PC-3 (cell line): ENCODE data around the gene AHCYL1. TPM values are rescaled to one million over a fixed set of nuclear protein-coding genes. Genes with fewer than 3 reads are reported as not detected.

Experiments used
- ATAC-seq: fragments of 200-7000 bp; cut with Tn5 transposase; 2 replicates; pipeline ENCODE4 v1.9.1; 2020; ENCODE audit warnings: mild to moderate bottlenecking, moderate library complexity
- BruUV-seq: library from RNA; stranded (reverse); fragments of 400-500 nt; replicated peaks from 2 replicates; lab custom pipeline; 2021; lab: Mats Ljungman, UMichigan
- CTCF ChIA-PET: fragments of 300-600 bp; sonication (Branson Sonifier 250); formaldehyde crosslinking; loops from one replicate; lab custom pipeline; 2022; ENCODE audit warnings: antibody characterized with exemption; lab: Charles Lee
- POLR2A ChIA-PET: fragments of 300-600 bp; sonication (Branson Sonifier 250); formaldehyde crosslinking; loops from one replicate; lab custom pipeline; 2022; ENCODE audit warnings: antibody characterized with exemption; ENCODE audit not compliant: unreplicated experiment; lab: Charles Lee
- DNase-seq: peaks from one replicate; pipeline ENCODE4 v3.0.0-alpha.2; 2015
- H2AFZ ChIP-seq: fragments of 300-600 bp; sonication (generic); 2 replicates; pipeline ENCODE4 v1.6.0; 2016; ENCODE audit warnings: antibody characterized with exemption, low read length
- H3F3A ChIP-seq: fragments of 300-600 bp; sonication (generic); one replicate; pipeline ENCODE4 v1.6.0; 2017; ENCODE audit warnings: antibody characterized with exemption, low read length, control low read depth, mild to moderate bottlenecking; ENCODE audit not compliant: unreplicated experiment
- H3K27ac ChIP-seq: fragments of 300-600 bp; sonication (generic); 2 replicates; pipeline ENCODE4 v1.5.1; 2016; ENCODE audit warnings: mild to moderate bottlenecking, low read length
- H3K27me3 ChIP-seq: fragments of 300-600 bp; sonication (generic); 2 replicates; pipeline ENCODE4 v1.6.1; 2016; ENCODE audit warnings: low read length, mixed read lengths
- H3K36me3 ChIP-seq: fragments of 300-600 bp; sonication (generic); 2 replicates; pipeline ENCODE4 v1.6.1; 2016; ENCODE audit warnings: low read depth, mixed run types, low read length, mixed read lengths
- H3K4me1 ChIP-seq: fragments of 300-600 bp; sonication (generic); 2 replicates; pipeline ENCODE4 v1.5.1; 2016; ENCODE audit warnings: low read length; ENCODE audit not compliant: insufficient read depth
- H3K4me2 ChIP-seq: fragments of 300-600 bp; sonication (generic); 2 replicates; pipeline ENCODE4 v1.6.0; 2016; ENCODE audit warnings: low read length
- H3K4me3 ChIP-seq: fragments of 300-600 bp; sonication (generic); 2 replicates; pipeline ENCODE4 v1.5.1; 2016; ENCODE audit warnings: mild to moderate bottlenecking, low read length, mixed read lengths
- H3K79me2 ChIP-seq: fragments of 300-600 bp; sonication (generic); 2 replicates; pipeline ENCODE4 v1.6.1; 2017; ENCODE audit warnings: low read length, mixed read lengths
- H3K9ac ChIP-seq: fragments of 300-600 bp; sonication (generic); 2 replicates; pipeline ENCODE4 v1.6.0; 2016; ENCODE audit warnings: mild to moderate bottlenecking, low read length
- H3K9me2 ChIP-seq: fragments of 300-600 bp; sonication (generic); replicated peaks from 2 replicates; pipeline ENCODE4 v1.6.1; 2016; ENCODE audit warnings: mixed run types, low read length, mixed read lengths
- H3K9me3 ChIP-seq: fragments of 300-600 bp; sonication (generic); 2 replicates; pipeline ENCODE4 v1.6.1; 2016; ENCODE audit warnings: low read length, mixed read lengths
- H4K20me1 ChIP-seq: fragments of 300-600 bp; sonication (generic); 2 replicates; pipeline ENCODE4 v1.6.1; 2016; ENCODE audit warnings: low read length, mixed read lengths
- CTCF ChIP-seq: fragments of 300-600 bp; sonication (generic); conservative IDR thresholded peaks from 2 replicates; pipeline ENCODE4 v1.5.1; 2017; ENCODE audit warnings: antibody characterized with exemption, low read depth, mild to moderate bottlenecking, low read length
- EZH2 ChIP-seq: fragments of 300-600 bp; sonication (generic); IDR thresholded peaks from one replicate; pipeline ENCODE4 v1.6.1; 2017; ENCODE audit warnings: antibody characterized with exemption, mild to moderate bottlenecking, low read length; ENCODE audit not compliant: unreplicated experiment
- EZH2phosphoT487 ChIP-seq: fragments of 300-600 bp; sonication (generic); IDR thresholded peaks from 2 replicates; pipeline ENCODE4 v1.6.1; 2018; ENCODE audit warnings: mild to moderate bottlenecking, antibody characterized with exemption, low read length, borderline replicate concordance
- intact Hi-C: fragments of 100-400 bp; cut with micrococcal nuclease; formaldehyde crosslinking; loops from 2 replicates; pipeline ENCODE4 v1.9.0; 2023
- total RNA-seq: library from RNA; depleted of rRNA; stranded (reverse); fragments of >200 nt; gene quantifications from 2 replicates; pipeline ENCODE4 v1.2.3, GENCODE V29; 2014

Gene AHCYL1
- total RNA-seq, 1 experiment from 2014 or later: 35.8 TPM

GRCh38 chr1:109944541-109944940 is 40.0 kb upstream of the AHCYL1 start:
- Histone ChIP-seq H3K4me3 (no peak overlapping the region), H3K36me3 (no peaks in the 10 kb centered on the region), H3K9me3 (no peaks in the 10 kb centered on the region), H3K79me2 (no peaks in the 10 kb centered on the region), H3K9me2 (no peaks in the 10 kb centered on the region), H4K20me1 (no peaks in the 10 kb centered on the region), H3K9ac (no peak overlapping the region), H2AFZ (no peak overlapping the region), H3K27me3 (no peaks in the 10 kb centered on the region), H3K4me1 (0 out of 2 replicates have a peak, but pooled peaks cover 6% of the 10 kb centered on the region), H3F3A (no peaks in the 10 kb centered on the region), H3K27ac (no peak overlapping the region), H3K4me2 (no peak overlapping the region)
- BruUV-seq: no TSS peak
- no peak for ATAC-seq
- no peak for TF ChIP-seq CTCF
- TF ChIP-seq EZH2phosphoT487: no peak
- no peak for TF ChIP-seq EZH2
- DNase-seq: no peak
- intact Hi-C loops: no loop called here
- CTCF ChIA-PET: no interaction called here
- POLR2A ChIA-PET: no interaction called here

- no peak for TF ChIP-seq CTCF
- H4K20me1 ChIP-seq: no peaks in the 10 kb centered on the region
- H3K36me3 ChIP-seq: no peaks in the 10 kb centered on the region
- H2AFZ ChIP-seq: no peak overlapping the region
- ChIA-PET POLR2A (no interaction called here), CTCF (no interaction called here)
- no peaks in the 10 kb centered on the region for H3F3A ChIP-seq
- no peak overlapping the region for H3K4me2 ChIP-seq
- DNase-seq (no peak), ATAC-seq (no peak)
- no peak overlapping the region for H3K9ac ChIP-seq
- H3K9me3 ChIP-seq: no peaks in the 10 kb centered on the region
- H3K4me3 ChIP-seq: no peak overlapping the region
- no peaks in the 10 kb centered on the region for H3K9me2 ChIP-seq
- no peak overlapping the region for H3K27ac ChIP-seq
- H3K27me3 ChIP-seq: no peaks in the 10 kb centered on the region
- H3K4me1 ChIP-seq: 0 out of 2 replicates have a peak, but pooled peaks cover 6% of the 10 kb centered on the region
- H3K79me2 ChIP-seq: no peaks in the 10 kb centered on the region
- intact Hi-C loops: no loop called here
- no TSS peak for BruUV-seq
Observed at GRCh38 chr1:109946511-109946910, 38.1 kb upstream of the AHCYL1 start.

GRCh38 chr1:109947582-109948284 is 36.8 kb upstream of the AHCYL1 start:
- BruUV-seq: no TSS peak

More at GRCh38 chr1:109947582-109948284, 36.8 kb upstream of the AHCYL1 start:
- Histone ChIP-seq H2AFZ (peak overlapping the region; percentile 62; the same call in 1 of the 2 replicates), H3K79me2 (no peaks in the 10 kb centered on the region), H3K27me3 (no peaks in the 10 kb centered on the region), H3K9ac (no peak overlapping the region), H3K36me3 (no peaks in the 10 kb centered on the region), H3F3A (no peaks in the 10 kb centered on the region), H3K9me2 (no peaks in the 10 kb centered on the region), H4K20me1 (no peaks in the 10 kb centered on the region), H3K9me3 (no peaks in the 10 kb centered on the region), H3K4me3 (no peak overlapping the region), H3K27ac (no peak overlapping the region), H3K4me1 (0 out of 2 replicates have a peak, but pooled peaks cover 6% of the 10 kb centered on the region), H3K4me2 (no peak overlapping the region; the same call in 1 of the 2 replicates)
- ChIA-PET POLR2A (no interaction called here), CTCF (no interaction called here)
- TF ChIP-seq CTCF: no peak
- ATAC-seq (peak; percentile 48), DNase-seq (no peak)
- intact Hi-C loops: loop anchor here (1.0 kb wide), 1 partner anchor 23 kb away; no protein-coding TSS in a partner anchor
